Measurements from ENCODE around the gene CLSTN1.

GRCh38 chr1:9731051-9731537 is 92.7 kb downstream of the CLSTN1 start:
- TF ChIP-seq CTCF (IDR thresholded peaks at IDR 0.05; ENCODE audit: control extremely low read depth in 1 of 3, insufficient read depth in 1 of 3, low read depth in 1 of 3, low read length in 3 of 3) (no peak), SAP30 (IDR thresholded peaks at IDR 0.05; ENCODE audit: insufficient read depth, insufficient replicate concordance, low read length) (no peak), EP300 (IDR thresholded peaks at IDR 0.05; ENCODE audit: borderline replicate concordance in 1 of 2, low read depth in 2 of 2, low read length in 2 of 2) (no peak), SUZ12 (IDR thresholded peaks at IDR 0.05; ENCODE audit: low read length) (no peak), EZH2 (IDR thresholded peaks at IDR 0.05; ENCODE audit: low read depth, low read length, severe bottlenecking) (no peak), TEAD4 (IDR thresholded peaks at IDR 0.05; ENCODE audit: low read depth, low read length) (no peak), CHD1 (IDR thresholded peaks at IDR 0.05; ENCODE audit: low read depth, low read length) (no peak), TAF7 (optimal IDR thresholded peaks at IDR 0.05; ENCODE audit: borderline replicate concordance, low read depth, low read length) (no peak), POLR2A (IDR thresholded peaks at IDR 0.05; ENCODE audit: control extremely low read depth in 1 of 2, low read depth in 2 of 2, low read length in 2 of 2) (no peak), JUN (IDR thresholded peaks at IDR 0.05; ENCODE audit: low read depth, low read length) (no peak), TAF1 (IDR thresholded peaks at IDR 0.05; ENCODE audit: low read depth, low read length) (no peak), CEBPB (IDR thresholded peaks at IDR 0.05; ENCODE audit: low read depth, low read length) (no peak)
- TF ChIP-seq, protein P1, sequence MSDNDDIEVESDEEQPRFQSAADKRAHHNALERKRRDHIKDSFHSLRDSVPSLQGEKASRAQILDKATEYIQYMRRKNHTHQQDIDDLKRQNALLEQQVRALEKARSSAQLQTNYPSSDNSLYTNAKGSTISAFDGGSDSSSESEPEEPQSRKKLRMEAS (IDR thresholded peaks at IDR 0.05) = no peak

Data from H1 (cell line).